HG03060 (cell line): Measurements from ENCODE around the gene TADA3.

Experiments used
- ATAC-seq: cut with Tn5 transposase; IDR thresholded peaks from one replicate; pipeline ENCODE4 v1.9.1; 2021; ENCODE audit warnings: low read depth, moderate number of reproducible peaks; ENCODE audit not compliant: unreplicated experiment

The TADA3 gene

DNA sequence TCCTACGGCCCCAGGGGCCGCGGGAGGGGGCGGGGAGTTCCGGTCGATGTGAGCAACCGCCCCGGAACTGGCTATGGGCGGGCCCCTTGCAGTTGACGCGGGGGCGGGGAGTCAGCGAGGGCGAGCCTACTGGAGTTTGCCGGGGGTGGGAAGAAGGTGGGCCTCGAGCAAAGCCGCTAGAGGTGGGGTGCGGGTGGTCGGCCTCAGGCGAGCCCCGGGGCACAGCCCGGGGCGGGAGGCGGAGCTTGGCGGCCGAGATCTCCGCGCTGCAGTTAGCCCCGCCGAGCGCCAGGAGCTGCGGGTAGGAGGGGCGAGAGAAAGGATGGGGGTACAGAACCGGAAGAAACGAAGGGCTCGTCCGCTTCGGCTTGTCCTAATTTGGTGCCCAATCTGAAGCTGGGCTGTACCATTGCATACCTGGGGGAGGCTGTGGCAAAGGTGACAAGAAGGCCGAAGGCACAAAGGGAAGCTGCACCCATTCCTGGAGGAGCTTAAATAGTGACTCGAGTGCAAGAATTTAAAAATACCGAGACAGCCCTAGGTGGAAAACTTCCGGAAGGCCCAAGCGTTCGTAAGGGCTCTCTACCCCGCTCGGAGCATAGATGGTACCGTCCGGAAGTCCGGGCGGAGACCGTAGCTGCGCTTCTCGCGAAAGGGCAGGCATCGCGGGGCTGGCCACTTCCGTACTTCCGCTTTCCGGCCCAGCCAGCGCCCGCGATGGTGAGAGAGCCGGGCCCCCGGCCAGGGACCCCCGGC is at the start of gene TADA3, which contains the start of gene ARPC4:
Gene TADA3 (minus strand): TSS at position 69 of the 756 bp plus-strand sequence. CDS start 1,007 bp downstream, outside the sequence.
Gene ARPC4 (plus strand): TSS at position 678 of the 756 bp plus-strand sequence. CDS start 40 bp downstream, at position 718.
- ATAC-seq = peak; percentile 84

DNA sequence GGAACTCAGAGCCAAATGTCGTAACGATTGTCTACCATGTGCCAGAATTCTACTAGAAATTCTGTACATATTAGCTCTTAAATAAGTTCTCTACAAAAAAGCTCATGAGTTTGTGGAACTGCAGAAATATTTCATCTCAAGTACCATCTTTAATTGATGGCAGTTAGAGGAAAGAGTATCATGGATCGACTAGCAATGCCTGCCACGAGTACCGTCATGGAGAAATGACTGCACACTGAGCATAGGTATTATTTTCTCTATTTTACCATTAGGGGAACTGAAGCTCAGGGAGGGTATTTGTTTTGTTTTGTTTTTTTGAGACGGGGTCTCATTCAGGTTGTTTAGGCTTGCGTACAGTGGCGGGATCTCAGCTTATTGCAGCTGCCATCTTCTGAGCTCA is 48.7 kb upstream of the TADA3 start:
- no peak for ATAC-seq

DNA sequence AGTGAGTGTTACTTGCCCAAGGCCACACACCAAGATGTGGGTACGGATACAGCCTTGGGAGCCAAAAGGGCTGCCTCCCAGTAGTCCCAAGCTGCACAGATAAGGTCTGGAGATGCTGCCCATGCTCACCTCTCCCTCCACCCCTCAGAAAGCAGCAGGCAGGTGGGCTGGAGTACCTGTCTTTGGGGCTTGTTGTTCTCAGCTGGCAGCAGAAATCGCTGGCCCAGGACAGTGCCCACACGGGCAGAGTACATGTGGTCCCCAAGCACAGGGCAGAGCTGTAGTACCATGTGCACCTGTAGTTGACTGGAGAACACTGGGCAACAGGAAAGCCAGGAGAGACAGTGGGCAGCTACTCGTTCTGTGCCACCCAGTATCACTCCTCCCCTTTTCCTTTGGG is 46.6 kb upstream of the TADA3 start:
- no peak for ATAC-seq

DNA sequence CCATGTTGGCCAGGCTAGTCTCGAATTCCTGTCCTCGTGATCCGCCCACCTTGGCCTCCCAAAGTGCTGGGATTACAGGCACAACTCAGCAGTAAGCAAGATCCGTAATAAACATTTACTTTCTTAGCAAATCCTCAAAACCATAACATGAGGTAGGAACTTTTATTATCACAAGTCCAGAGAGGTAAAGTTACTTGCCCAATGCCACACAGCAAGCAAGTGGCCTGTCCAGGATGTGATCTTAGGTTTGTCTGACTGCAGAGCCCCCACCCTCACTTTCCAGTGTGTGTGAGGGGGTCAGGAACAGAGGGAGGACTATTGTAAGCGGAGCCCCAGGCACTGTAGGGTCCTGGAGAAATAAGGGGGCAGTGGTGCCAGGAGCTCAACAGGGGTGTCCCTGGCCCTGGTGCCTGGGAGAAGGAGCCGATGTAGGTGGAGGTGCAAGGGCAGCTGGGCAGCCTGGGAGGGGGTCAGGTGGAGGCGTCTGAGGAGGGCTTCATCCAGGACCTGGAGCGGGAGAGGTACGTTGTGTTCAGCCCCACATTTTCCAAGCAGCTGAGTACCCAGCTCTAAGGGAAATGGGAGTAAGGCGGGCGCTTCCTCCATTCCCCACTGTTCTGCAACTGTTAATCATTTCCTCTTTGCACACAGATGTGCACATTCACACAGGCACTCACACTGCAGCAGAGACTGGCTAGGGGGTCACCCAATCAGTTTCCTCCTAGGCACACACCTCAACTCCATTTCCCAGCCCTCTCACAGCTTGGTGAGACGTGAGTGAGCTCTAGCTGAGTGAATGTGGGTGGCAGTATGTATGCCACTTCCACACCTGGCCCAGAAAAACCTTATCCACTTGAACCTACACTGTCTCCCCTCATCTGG is 45.7 kb upstream of the TADA3 start:
- no peak for ATAC-seq

DNA sequence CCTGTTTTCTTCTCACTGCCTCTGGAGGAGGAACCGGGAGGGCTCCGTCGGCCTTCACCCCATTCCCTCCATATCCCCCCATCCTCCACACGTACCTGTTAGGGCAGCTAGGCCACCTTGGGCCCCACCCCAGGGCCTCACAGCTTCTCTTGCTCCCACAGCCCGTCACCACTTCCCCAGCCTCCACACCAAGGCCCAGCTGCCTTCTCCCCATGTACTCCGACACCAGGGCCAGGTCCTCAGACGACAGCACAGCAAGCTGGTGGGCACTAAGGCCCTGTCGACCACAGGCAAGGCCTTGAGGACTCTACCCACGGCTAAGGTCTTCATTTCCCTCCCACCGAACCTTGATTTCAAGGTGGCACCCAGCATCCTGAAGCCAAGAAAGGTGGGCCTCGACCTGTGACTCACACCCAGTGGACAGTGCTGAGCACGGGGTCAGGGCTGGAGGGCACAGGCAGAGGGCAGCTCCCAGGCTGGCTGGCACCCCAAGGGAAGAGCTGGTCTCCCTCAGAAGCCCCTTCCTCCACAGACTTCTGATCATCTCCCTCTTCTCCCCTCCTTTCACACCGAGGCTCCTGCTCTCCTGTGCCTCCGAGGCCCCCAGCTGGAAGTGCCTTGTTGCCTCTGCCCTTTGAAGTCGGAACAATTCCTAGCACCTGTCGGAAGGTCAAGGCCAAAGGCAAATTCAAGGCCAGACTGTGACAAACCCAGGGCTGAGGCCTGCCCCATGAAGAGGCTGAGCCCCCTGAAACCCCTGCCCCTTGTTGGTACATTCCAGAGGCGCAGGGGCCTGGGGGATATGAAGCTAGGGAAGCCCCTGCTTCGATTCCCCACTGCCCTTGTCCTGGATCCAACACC is 42.5 kb upstream of the TADA3 start:
- ATAC-seq = no peak

DNA sequence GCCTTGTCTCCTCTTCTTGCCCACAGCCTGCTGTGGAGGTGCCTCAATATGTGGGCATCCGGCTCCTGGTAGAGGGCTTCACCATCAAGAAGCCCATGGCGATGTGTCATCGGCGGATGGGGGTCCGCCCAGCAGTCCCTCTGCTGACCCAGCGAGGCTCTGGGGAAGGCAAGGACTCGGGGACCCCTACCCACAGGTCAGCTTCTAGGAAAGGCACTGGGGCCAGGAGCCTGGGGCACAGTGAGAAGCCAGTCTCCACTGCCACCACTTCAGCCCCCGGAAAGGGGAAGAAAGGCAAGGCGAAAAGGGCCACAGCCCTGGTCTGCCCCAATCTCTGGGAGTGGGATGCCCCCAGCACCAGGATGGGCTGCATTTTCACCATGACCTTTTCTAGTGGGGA is 40.8 kb upstream of the TADA3 start:
- no peak for ATAC-seq

GRCh38 chr3:9831253-9831652 is 39.0 kb upstream of the TADA3 start:
- no peak for ATAC-seq

DNA sequence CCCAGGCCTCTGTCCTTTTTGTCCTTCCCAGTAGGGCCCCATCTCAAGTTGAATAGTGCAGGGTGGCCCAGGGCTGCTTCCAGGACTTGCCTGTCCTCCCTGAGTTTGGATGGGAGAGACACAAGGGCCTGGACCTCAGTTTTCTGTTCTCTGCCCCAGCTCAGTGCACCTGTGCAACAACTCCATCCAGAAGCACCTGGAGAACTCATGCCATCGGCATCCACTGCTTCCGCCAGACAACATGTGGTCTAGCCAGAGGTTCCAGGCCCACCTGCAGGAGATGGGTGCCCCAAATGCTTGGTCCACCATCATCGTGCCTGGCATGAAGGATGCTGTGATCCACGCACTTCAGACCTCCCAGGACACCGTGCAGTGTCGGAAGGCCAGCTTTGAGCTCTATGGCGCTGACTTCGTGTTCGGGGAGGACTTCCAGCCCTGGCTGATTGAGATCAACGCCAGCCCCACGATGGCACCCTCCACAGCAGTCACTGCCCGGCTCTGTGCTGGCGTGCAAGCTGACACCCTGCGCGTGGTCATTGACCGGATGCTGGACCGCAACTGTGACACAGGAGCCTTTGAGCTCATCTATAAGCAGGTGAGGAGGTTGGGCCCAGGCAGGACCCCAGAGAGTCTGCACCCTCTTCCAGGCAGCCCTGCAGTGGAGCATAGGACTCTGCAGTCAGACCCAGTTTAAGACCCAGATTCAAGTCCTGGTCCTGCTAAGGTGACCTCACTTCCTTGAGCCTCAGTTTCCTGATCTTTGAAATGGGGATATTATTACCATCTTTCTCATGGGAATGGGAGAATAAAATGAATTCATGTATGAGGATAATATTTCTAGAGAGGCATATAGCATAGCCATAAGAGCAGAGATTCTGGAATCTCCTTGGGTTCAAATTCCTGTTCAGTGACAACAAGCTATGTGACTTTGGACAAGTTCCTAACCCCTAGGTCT is 36.8 kb upstream of the TADA3 start:
- ATAC-seq = no peak

DNA sequence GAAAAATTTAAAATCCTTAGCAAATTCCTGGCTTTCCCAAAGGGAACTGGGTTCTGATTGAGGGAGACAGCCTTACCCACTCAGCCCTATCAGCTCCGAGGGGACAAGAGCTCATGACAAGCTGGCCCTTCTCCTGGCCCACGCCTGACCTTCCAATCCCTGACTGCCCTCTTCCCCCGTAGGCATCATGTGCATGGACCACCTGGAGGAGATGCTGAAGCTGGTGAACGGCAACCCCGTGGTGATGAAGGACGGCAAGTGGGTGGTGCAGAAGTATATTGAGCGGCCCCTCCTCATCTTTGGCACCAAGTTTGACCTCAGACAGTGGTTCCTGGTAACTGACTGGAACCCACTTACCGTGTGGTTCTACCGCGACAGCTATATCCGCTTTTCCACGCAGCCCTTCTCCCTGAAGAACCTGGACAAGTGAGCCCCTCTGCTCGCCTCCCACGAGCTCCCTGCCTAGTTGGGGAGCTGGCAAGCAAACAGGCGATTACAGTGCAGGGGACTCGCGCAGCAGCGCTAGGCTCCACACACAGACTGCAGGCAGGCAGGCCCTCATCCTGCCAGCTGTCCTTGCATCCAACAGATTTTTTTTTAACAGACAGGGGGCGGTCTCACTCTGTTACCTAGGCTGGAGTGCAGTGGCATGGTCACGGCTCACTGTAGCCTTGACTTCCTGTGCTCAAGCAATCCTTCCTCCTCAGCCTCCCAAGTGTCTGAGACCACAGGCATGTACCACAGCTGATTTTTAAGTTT is 34.7 kb upstream of the TADA3 start:
- ATAC-seq = no peak

DNA sequence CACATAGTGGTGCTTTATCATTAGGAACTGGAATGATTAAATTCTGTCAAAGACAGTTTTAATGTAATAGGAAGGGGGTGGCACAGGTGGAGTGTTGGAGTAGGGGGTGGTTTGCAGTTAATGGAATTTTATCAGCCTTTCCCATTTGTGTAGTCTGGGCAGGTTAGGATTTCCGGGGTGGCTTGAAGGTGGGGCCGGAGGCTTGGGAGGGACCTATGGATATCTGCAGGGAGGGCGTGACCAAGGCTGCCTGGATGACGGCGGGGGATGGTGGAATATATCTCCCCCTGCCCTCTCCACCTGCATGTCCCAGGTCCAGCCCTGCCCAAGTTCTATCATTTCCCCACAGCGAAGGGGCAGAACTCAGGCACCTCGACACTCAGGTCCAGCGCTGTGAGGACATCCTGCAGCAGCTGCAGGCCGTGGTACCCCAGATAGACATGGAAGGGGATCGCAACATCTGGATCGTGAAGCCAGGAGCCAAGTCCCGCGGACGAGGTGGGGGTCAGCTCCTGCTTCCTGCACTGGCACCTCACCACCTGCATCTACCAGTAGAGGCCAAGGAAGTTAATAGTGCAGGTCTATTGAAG is 33.3 kb upstream of the TADA3 start:
- no peak for ATAC-seq

GRCh38 chr3:9820946-9821345 is 28.7 kb upstream of the TADA3 start:
- ATAC-seq = no peak

GRCh38 chr3:9820543-9820942 is 28.3 kb upstream of the TADA3 start:
- ATAC-seq = no peak

DNA sequence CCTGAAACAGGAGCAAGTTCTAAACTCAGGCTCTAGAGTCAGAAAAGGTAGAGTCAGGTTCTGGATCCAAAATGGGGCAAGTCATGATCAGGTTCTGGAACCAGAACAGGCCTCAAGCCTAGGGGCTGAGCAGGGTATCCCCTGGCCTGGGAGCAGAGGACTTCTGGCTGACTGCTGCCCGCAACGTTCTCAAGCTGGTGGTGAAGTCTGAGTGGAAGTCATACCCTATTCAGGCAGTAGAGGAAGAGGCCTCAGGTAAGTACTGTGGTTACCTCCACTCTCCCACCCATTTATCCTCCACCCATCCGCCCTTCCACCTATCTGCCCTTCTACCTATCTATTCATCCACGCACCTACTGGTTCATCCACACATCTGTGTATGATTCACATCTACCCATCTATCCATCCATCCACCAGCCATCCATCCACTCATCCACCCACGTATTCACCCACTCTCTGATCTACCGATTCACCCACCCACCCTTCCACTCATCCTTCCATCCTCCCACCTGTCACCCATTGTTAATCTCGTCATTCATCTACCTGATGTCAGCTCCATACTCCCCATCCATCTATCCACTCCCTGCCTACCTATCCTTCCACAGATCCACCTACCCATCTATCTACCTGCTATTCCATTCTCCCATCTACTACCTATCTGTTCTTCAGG is 26.5 kb upstream of the TADA3 start:
- ATAC-seq = no peak

- ATAC-seq = no peak
These were observed 25.2 kb upstream of the TADA3 start for GRCh38 chr3:9817436-9817835.

DNA sequence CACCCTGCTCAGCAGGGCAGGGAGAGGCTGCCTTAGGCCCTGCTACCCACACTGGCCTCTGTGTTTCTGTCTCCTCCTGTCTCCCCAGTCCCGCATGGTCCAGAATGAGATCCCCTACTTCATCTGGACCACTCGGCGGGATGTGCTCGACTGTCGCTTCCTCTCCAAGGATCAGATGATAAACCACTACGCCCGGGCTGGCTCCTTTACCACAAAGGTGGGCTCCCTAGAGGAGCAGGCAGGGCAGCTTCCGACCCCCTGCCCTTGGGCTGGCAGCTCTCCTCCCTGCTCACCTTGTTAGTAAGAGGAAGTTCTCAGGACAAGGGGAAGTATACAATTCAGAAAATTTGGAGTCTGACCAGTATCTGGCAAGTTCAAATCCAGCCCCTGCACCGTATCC is 23.7 kb upstream of the TADA3 start:
- ATAC-seq = no peak

- ATAC-seq = no peak
These were observed 20.7 kb upstream of the TADA3 start for GRCh38 chr3:9812870-9813483.

- ATAC-seq = no peak
These were observed 18.6 kb upstream of the TADA3 start for GRCh38 chr3:9810846-9811245.

- ATAC-seq = no peak
These were observed 18.1 kb upstream of the TADA3 start for GRCh38 chr3:9810433-9810770.
